HepG2 (cell line): ENCODE measurements around the gene PRXL2B. TPM values are rescaled to one million over a fixed set of nuclear protein-coding genes. Genes with fewer than 3 reads are reported as not detected.

Source experiments
- ATAC-seq: fragments of 200-7000 bp; cut with Tn5 transposase; 3 replicates; pipeline ENCODE4 v1.9.1; 2020; ENCODE audit warnings: mild to moderate bottlenecking, moderate library complexity
- BruUV-seq: library from RNA; stranded (reverse); fragments of 400-500 nt; replicated peaks from 2 replicates; lab custom pipeline; 2021; lab: Mats Ljungman, UMichigan
- CTCF ChIA-PET: fragments of 300-600 bp; formaldehyde crosslinking; extraction: SDS; loops from one replicate; lab custom pipeline; 2021; ENCODE audit warnings: low total read pairs, inconsistent platforms, low intra/inter-chr PET ratio; lab: Yijun Ruan, JAX
- POLR2A ChIA-PET: fragments of 350-600 bp; sonication (Branson Sonifier 250); formaldehyde crosslinking; loops from one replicate; lab custom pipeline; 2020; ENCODE audit warnings: antibody characterized with exemption, inconsistent platforms; lab: Yijun Ruan, JAX
- DNase-seq: peaks from one replicate; pipeline ENCODE4 v3.0.0-alpha.2; 2015; ENCODE audit warnings: low spot score
- FAIRE-seq: peaks from 3 replicates; lab custom pipeline; 2011; peaks lifted over from hg19 to GRCh38; lab: Jason Lieb, UNC
- H2AFZ ChIP-seq: one replicate; pipeline ENCODE4 v1.6.1; 2011; ENCODE audit warnings: low read length, inconsistent platforms
- H3K27ac ChIP-seq: fragments of 300-600 bp; 3 replicates; pipeline ENCODE4 v1.8.0; 2011; ENCODE audit warnings: mixed run types, mild to moderate bottlenecking, mixed read lengths, low read length, inconsistent platforms; ENCODE audit not compliant: insufficient read depth; ENCODE audit errors: extremely low read length
- H3K27me3 ChIP-seq, 2 experiments: fragments of 200-600 bp in 1 of 2; 2 replicates in 1 of 2; 3 replicates in 1 of 2; pipeline versions ENCODE4 v1.6.0 to v1.8.0; 2011; ENCODE audit warnings: low read length in 2 of 2, mild to moderate bottlenecking in 2 of 2, moderate library complexity in 2 of 2, inconsistent platforms in 1 of 2; ENCODE audit not compliant: insufficient read depth in 2 of 2, control insufficient read depth in 1 of 2
- H3K36me3 ChIP-seq, 2 experiments: fragments of 200-600 bp in 1 of 2; replicated peaks in 1 of 2; 2 replicates in 1 of 2; 3 replicates in 1 of 2; pipeline versions ENCODE4 v1.5.1 to v1.8.0; 2011; ENCODE audit warnings: low read length in 2 of 2, inconsistent platforms in 1 of 2; ENCODE audit not compliant: insufficient read depth in 2 of 2, control insufficient read depth in 1 of 2
- H3K4me1 ChIP-seq: 2 replicates; pipeline ENCODE4 v1.5.1; 2012; ENCODE audit warnings: low read length, inconsistent platforms; ENCODE audit not compliant: insufficient read depth
- H3K4me2 ChIP-seq: 2 replicates; pipeline ENCODE4 v1.6.0; 2011; ENCODE audit warnings: low read depth, low read length, inconsistent platforms
- H3K4me3 ChIP-seq, 3 experiments: fragments of 200-600 bp in 1 of 3; sonication (generic), shearing (Covaris generic) in 1 of 3; replicated peaks in 1 of 3; 2 replicates each; pipeline ENCODE4 v1.5.1; 2011 to 2016; ENCODE audit warnings: low read length in 3 of 3, inconsistent platforms in 2 of 3, low read depth in 2 of 3, mild to moderate bottlenecking in 2 of 3, control low read depth in 1 of 3, mixed read lengths in 1 of 3; ENCODE audit not compliant: insufficient read depth in 1 of 3
- H3K79me2 ChIP-seq: one replicate; pipeline ENCODE4 v1.6.1; 2011; ENCODE audit warnings: low read length, inconsistent platforms; ENCODE audit not compliant: insufficient read depth
- H3K9ac ChIP-seq: 2 replicates; pipeline ENCODE4 v1.6.0; 2011; ENCODE audit warnings: mild to moderate bottlenecking, low read depth, low read length, inconsistent platforms; ENCODE audit not compliant: insufficient read depth
- H3K9me3 ChIP-seq: 2 replicates; pipeline ENCODE4 v1.5.1; 2012; ENCODE audit warnings: mild to moderate bottlenecking, low read length
- H4K20me1 ChIP-seq: 2 replicates; pipeline ENCODE4 v1.6.0; 2011; ENCODE audit warnings: inconsistent platforms, mild to moderate bottlenecking, low read length, moderate library complexity; ENCODE audit not compliant: insufficient read depth
- CHCHD3 ChIP-seq: sonication (generic); formaldehyde crosslinking; IDR thresholded peaks from 2 replicates; pipeline ENCODE4 v1.8.0; 2022; ENCODE audit warnings: mild to moderate bottlenecking, missing genetic modification reagents, moderate library complexity
- DPF2 ChIP-seq: sonication (generic); formaldehyde crosslinking; IDR thresholded peaks from 2 replicates; pipeline ENCODE4 v1.4.0; 2020; ENCODE audit warnings: mild to moderate bottlenecking, low read depth, missing genetic modification reagents, borderline replicate concordance
- ERF ChIP-seq: IDR thresholded peaks from 2 replicates; pipeline ENCODE4 v1.6.1; 2018; ENCODE audit warnings: missing biosample characterization, missing genetic modification reagents
- HBP1 ChIP-seq: IDR thresholded peaks from 2 replicates; pipeline ENCODE4 v1.6.1; 2016; ENCODE audit warnings: low read depth, control low read depth
- KMT2B ChIP-seq: IDR thresholded peaks from 2 replicates; pipeline ENCODE4 v1.6.1; 2016; ENCODE audit warnings: missing genetic modification reagents, missing compliant biosample characterization
- NFRKB ChIP-seq: fragments of 450-650 bp; IDR thresholded peaks from 2 replicates; pipeline ENCODE4 v1.6.1; 2017
- TBX2 ChIP-seq: sonication (generic); formaldehyde crosslinking; IDR thresholded peaks from 2 replicates; pipeline ENCODE4 v1.5.0; 2020; ENCODE audit warnings: missing genetic modification reagents, mild to moderate bottlenecking, borderline replicate concordance
- THAP7 ChIP-seq: sonication (generic); formaldehyde crosslinking; IDR thresholded peaks from 2 replicates; pipeline ENCODE4 v1.8.1; 2023; ENCODE audit warnings: mild to moderate bottlenecking, missing genetic modification reagents
- ZNF260 ChIP-seq: sonication (generic); formaldehyde crosslinking; IDR thresholded peaks from 2 replicates; pipeline ENCODE4 v1.4.0; 2020; ENCODE audit warnings: missing genetic modification reagents, low read depth, mild to moderate bottlenecking, borderline replicate concordance
- ZNF512B ChIP-seq: sonication (generic); formaldehyde crosslinking; IDR thresholded peaks from 2 replicates; pipeline ENCODE4 v1.5.1; 2020; ENCODE audit warnings: missing genetic modification reagents, mild to moderate bottlenecking, borderline replicate concordance
- ZNF607 ChIP-seq: sonication (generic); formaldehyde crosslinking; IDR thresholded peaks from 2 replicates; pipeline ENCODE4 v1.5.1; 2020; ENCODE audit warnings: missing genetic modification reagents, mild to moderate bottlenecking, borderline replicate concordance
- ZNF740 ChIP-seq: sonication (generic); formaldehyde crosslinking; IDR thresholded peaks from 2 replicates; pipeline ENCODE4 v1.4.0; 2020; ENCODE audit warnings: missing genetic modification reagents
- WGBS: methylation state at CpG from one replicate; pipeline ENCODE4 v1.1.6; 2017; ENCODE audit warnings: low lambda C conversion rate; 5-methylcytosine and 5-hydroxymethylcytosine counted together
- in situ Hi-C: cut with HindIII; loops from 2 replicates; pipeline ENCODE4 v1.10.0; 2017; ENCODE audit warnings: low pct_unique_long_range_greater_than_20kb; ENCODE audit not compliant: extremely low pct_ligation_motif_present
- intact Hi-C: fragments of 100-400 bp; cut with micrococcal nuclease; formaldehyde crosslinking; loops from one replicate; pipeline ENCODE4 v1.10.0; 2022; ENCODE audit not compliant: unreplicated experiment
- polyA plus RNA-seq, 8 experiments: library from polyadenylated mRNA; depleted of rRNA in 3 of 8; stranded (reverse) in 7 of 8; unstranded in 1 of 8; fragments of >200 nt; fragmentation: Illumina TruSeq in 4 of 8; extraction: Trizol in 4 of 8; gene quantifications; 2 replicates each; pipeline versions ENCODE4 v1.2.1 to v1.2.3, GENCODE V29; 2011 to 2016; ENCODE audit warnings: low read depth in 4 of 8, missing spikeins in 1 of 8, mixed read lengths in 1 of 8; ENCODE audit not compliant: insufficient read depth in 1 of 8
- total RNA-seq, 5 experiments: library from RNA; depleted of rRNA; stranded (reverse); fragments of >200 nt; fragmentation: Illumina TruSeq; extraction: Trizol; gene quantifications; 2 replicates each; pipeline ENCODE4 v1.2.3, GENCODE V29; 2016; ENCODE audit warnings: low read depth in 1 of 5

The PRXL2B gene
- total and polyA plus RNA-seq, 2 of the 13 experiments (the other 11 are each of a cell fraction or from before 2014, with no cell fraction given) = 16.8 to 22.1 TPM

- TF ChIP-seq CHCHD3 (no peak), ZNF740 (CRISPR knock-in tag) (no peak), KMT2B (no peak)
- TF ChIP-seq, all 625 proteins: peak for 6
Observed at GRCh38 chr1:2638466-2639115, 52.0 kb downstream of the PRXL2B start (continued).

- in situ Hi-C loops = no loop called here
- no peak overlapping the region for H2AFZ ChIP-seq
- peaks cover 9% of the 10 kb centered on the region for H3K4me1 ChIP-seq
- peaks cover 3% of the 10 kb centered on the region for H3K79me2 ChIP-seq
- no peaks in the 10 kb centered on the region for H3K36me3 ChIP-seq
- H3K4me3 ChIP-seq = no peak overlapping the region
- H3K27me3 ChIP-seq = peaks cover 2 to 10% of the 10 kb centered on the region in 2 experiments; a peak in 3 of 5 replicates
- H3K9me3 ChIP-seq = peaks cover 7% of the 10 kb centered on the region; the same call in 1 of the 2 replicates
- FAIRE-seq = no peak
- H3K4me2 ChIP-seq = no peak overlapping the region
- DNase-seq = no peak
- intact Hi-C loops = loop anchor here (10.0 kb wide), 1 partner anchor 54 kb away; the partner anchor contains the start of gene PRXL2B
- TSS peak; percentile 30 for BruUV-seq
- WGBS = 18% methylated on average over 4 of the region's 11 CpGs
- no peak overlapping the region for H3K27ac ChIP-seq
- ChIA-PET CTCF (no interaction called here), POLR2A (interaction anchor here (1.9 kb wide), 1 partner anchor 63 kb away, joined by 4 read pairs; no protein-coding TSS in a partner anchor)
- H4K20me1 ChIP-seq = no peaks in the 10 kb centered on the region
- ATAC-seq = no peak
- H3K9ac ChIP-seq = no peak overlapping the region
- no peak for TF ChIP-seq ZNF512B (CRISPR knock-in tag)
- TF ChIP-seq TBX2 (CRISPR knock-in tag) = no peak
- TF ChIP-seq ERF (CRISPR knock-in tag) = no peak
- no peak for TF ChIP-seq THAP7 (CRISPR knock-in tag)
- TF ChIP-seq NFRKB = no peak
- TF ChIP-seq ZNF607 (CRISPR knock-in tag) = no peak
- no peak for TF ChIP-seq HBP1 (CRISPR knock-in tag)
- no peak for TF ChIP-seq ZNF260 (CRISPR knock-in tag)
- no peak for TF ChIP-seq DPF2 (CRISPR knock-in tag)
Observed at GRCh38 chr1:2639203-2639602, 52.6 kb downstream of the PRXL2B start.
